WTC11 (cell line): ENCODE data around the gene SEZ6L. TPM values are rescaled to one million over a fixed set of nuclear protein-coding genes. Genes with fewer than 3 reads are reported as not detected.

Source experiments
- ATAC-seq: fragments of 200-7000 bp; cut with Tn5 transposase; 2 replicates; pipeline ENCODE4 v1.10.0; 2021; ENCODE audit warnings: mild to moderate bottlenecking, moderate library complexity
- CTCF ChIA-PET: fragments of 300-600 bp; sonication (Branson Sonifier 250); formaldehyde crosslinking; loops from one replicate; lab custom pipeline; 2021; ENCODE audit warnings: antibody characterized with exemption; lab: Charles Lee
- POLR2A ChIA-PET: fragments of 350-600 bp; sonication (Branson Sonifier 250); formaldehyde crosslinking; loops from one replicate; lab custom pipeline; 2021; ENCODE audit warnings: antibody characterized with exemption; lab: Charles Lee
- DNase-seq: peaks from one replicate; pipeline ENCODE4 v3.0.0; 2021; ENCODE audit warnings: low spot score
- H3K27ac Mint-ChIP-seq: 2 replicates; pipeline ENCODE4 v1.8.0; 2021; ENCODE audit warnings: mixed read lengths
- H3K27me3 Mint-ChIP-seq: 2 replicates; pipeline ENCODE4 v1.8.0; 2021; ENCODE audit warnings: low read depth, mild to moderate bottlenecking, moderate library complexity, mixed read lengths
- H3K36me3 Mint-ChIP-seq: 2 replicates; pipeline ENCODE4 v1.8.0; 2021; ENCODE audit warnings: mixed read lengths
- H3K4me1 Mint-ChIP-seq: 2 replicates; pipeline ENCODE4 v1.8.0; 2022; ENCODE audit warnings: mixed read lengths
- H3K4me3 Mint-ChIP-seq: 2 replicates; pipeline ENCODE4 v1.8.0; 2021; ENCODE audit warnings: mild to moderate bottlenecking, moderate library complexity, mixed read lengths
- H3K9me3 Mint-ChIP-seq: 2 replicates; pipeline ENCODE4 v1.8.0; 2021; ENCODE audit warnings: mixed read lengths
- ARID4B ChIP-seq: sonication (generic); formaldehyde crosslinking; IDR thresholded peaks from 2 replicates; pipeline ENCODE4 v1.8.0; 2023; ENCODE audit warnings: missing genetic modification reagents, mild to moderate bottlenecking, borderline replicate concordance
- ATF3 ChIP-seq: sonication (generic); formaldehyde crosslinking; conservative IDR thresholded peaks from 2 replicates; pipeline ENCODE4 v1.8.1; 2022; ENCODE audit warnings: mild to moderate bottlenecking, missing genetic modification reagents
- ATF6 ChIP-seq: sonication (generic); formaldehyde crosslinking; IDR thresholded peaks from 2 replicates; pipeline ENCODE4 v1.8.1; 2023; ENCODE audit warnings: mild to moderate bottlenecking, missing genetic modification reagents
- E2F1 ChIP-seq: sonication (generic); formaldehyde crosslinking; IDR thresholded peaks from 2 replicates; pipeline ENCODE4 v1.8.0; 2022; ENCODE audit warnings: mild to moderate bottlenecking, missing genetic modification reagents
- ELF4 ChIP-seq: sonication (generic); formaldehyde crosslinking; IDR thresholded peaks from 2 replicates; pipeline ENCODE4 v1.8.1; 2022; ENCODE audit warnings: low read depth, mild to moderate bottlenecking, moderate library complexity, missing genetic modification reagents
- FOXJ3 ChIP-seq: sonication (generic); formaldehyde crosslinking; IDR thresholded peaks from 2 replicates; pipeline ENCODE4 v1.9.0; 2021; ENCODE audit warnings: missing genetic modification reagents, mild to moderate bottlenecking, borderline replicate concordance
- GTF2I ChIP-seq: fragments of 250-450 bp; sonication (Bioruptor Pico); conservative IDR thresholded peaks from 2 replicates; pipeline ENCODE4 v1.4.0; 2021; ENCODE audit warnings: mild to moderate bottlenecking
- MYBL2 ChIP-seq: sonication (generic); formaldehyde crosslinking; IDR thresholded peaks from 2 replicates; pipeline ENCODE4 v1.8.1; 2023; ENCODE audit warnings: mild to moderate bottlenecking, moderate library complexity, missing genetic modification reagents
- NFATC4 ChIP-seq: fragments of 250-450 bp; sonication (Bioruptor Pico); IDR thresholded peaks from 2 replicates; pipeline ENCODE4 v1.9.0; 2021; ENCODE audit warnings: mild to moderate bottlenecking
- NFE2L1 ChIP-seq: sonication (generic); formaldehyde crosslinking; IDR thresholded peaks from 2 replicates; pipeline ENCODE4 v1.8.1; 2023; ENCODE audit warnings: missing genetic modification reagents
- OVOL2 ChIP-seq: fragments of 250-450 bp; sonication (Bioruptor Pico); IDR thresholded peaks from 2 replicates; pipeline ENCODE4 v1.9.0; 2021; ENCODE audit warnings: mild to moderate bottlenecking, borderline replicate concordance
- SMAD4 ChIP-seq: sonication (generic); formaldehyde crosslinking; IDR thresholded peaks from 2 replicates; pipeline ENCODE4 v1.8.0; 2022; ENCODE audit warnings: mild to moderate bottlenecking, missing genetic modification reagents
- TEAD1 ChIP-seq: sonication (generic); formaldehyde crosslinking; IDR thresholded peaks from 2 replicates; pipeline ENCODE4 v1.8.0; 2022; ENCODE audit warnings: mild to moderate bottlenecking, missing genetic modification reagents
- USF2 ChIP-seq: sonication (generic); formaldehyde crosslinking; IDR thresholded peaks from 2 replicates; pipeline ENCODE4 v1.8.1; 2023; ENCODE audit warnings: mild to moderate bottlenecking, missing genetic modification reagents, moderate library complexity
- ZNF121 ChIP-seq: sonication (generic); formaldehyde crosslinking; IDR thresholded peaks from 2 replicates; pipeline ENCODE4 v1.8.0; 2023; ENCODE audit warnings: missing genetic modification reagents
- ZNF263 ChIP-seq: sonication (generic); formaldehyde crosslinking; IDR thresholded peaks from 2 replicates; pipeline ENCODE4 v1.8.1; 2022; ENCODE audit warnings: low read depth, mild to moderate bottlenecking, moderate library complexity, missing genetic modification reagents
- ZNF425 ChIP-seq: fragments of 250-450 bp; sonication (Bioruptor Pico); conservative IDR thresholded peaks from 2 replicates; pipeline ENCODE4 v1.9.0; 2021; ENCODE audit warnings: mild to moderate bottlenecking
- total RNA-seq: library from RNA; stranded (reverse); gene quantifications from 3 replicates; pipeline ENCODE4 v1.2.3, GENCODE V29; 2021

The SEZ6L gene
- total RNA-seq, 1 experiment from 2014 or later = 0.57 TPM

GRCh38 chr22:26374391-26375026 is 205.2 kb downstream of the SEZ6L start:
- Mint-ChIP-seq H3K9me3 (peaks cover 14% of the 10 kb centered on the region), H3K27me3 (peaks cover 29% of the 10 kb centered on the region), H3K36me3 (no peaks in the 10 kb centered on the region), H3K4me3 (no peak overlapping the region), H3K27ac (no peak overlapping the region), H3K4me1 (peaks cover 21% of the 10 kb centered on the region)
- TF ChIP-seq SMAD4 (CRISPR knock-in tag) = no peak
- TF ChIP-seq ZNF263 = no peak
- TF ChIP-seq GTF2I (CRISPR knock-in tag) = no peak
- no peak for TF ChIP-seq NFE2L1 (CRISPR knock-in tag)
- TF ChIP-seq USF2 = no peak
- TF ChIP-seq FOXJ3 (CRISPR knock-in tag) = no peak
- TF ChIP-seq ZNF121 = no peak
- no peak for TF ChIP-seq ATF3 (CRISPR knock-in tag)
- TF ChIP-seq MYBL2 (CRISPR knock-in tag) = no peak
- no peak for TF ChIP-seq E2F1
- ChIA-PET POLR2A (no interaction called here), CTCF (interaction anchor here (0.8 to 1.9 kb wide), 6 partner anchors 10 to 202 kb away, joined by 3 to 15 read pairs (median 4); no protein-coding TSS in a partner anchor)
- DNase-seq (no peak), ATAC-seq (0 out of 2 replicates have a peak, but pooled peaks have one; percentile 21)

- Mint-ChIP-seq H3K4me1 (peaks cover 21% of the 10 kb centered on the region), H3K27me3 (peaks cover 36% of the 10 kb centered on the region), H3K9me3 (peaks cover 18% of the 10 kb centered on the region), H3K36me3 (no peaks in the 10 kb centered on the region), H3K4me3 (peak overlapping the region; percentile 57)
- POLR2A ChIA-PET = no interaction called here
- DNase-seq = no peak
- ATAC-seq = peak; percentile 89
- TF ChIP-seq ELF4 (CRISPR knock-in tag) (no peak), NFATC4 (no peak)
- TF ChIP-seq, all 79 proteins: peak for 0
- CTCF ChIA-PET = interaction anchor here (0.7 to 3.2 kb wide), 11 partner anchors 9 to 84 kb away, joined by 3 to 51 read pairs (median 5); partner anchors contain the start of gene ASPHD2
- no peak overlapping the region; the same call in 1 of the 2 replicates for H3K27ac Mint-ChIP-seq
These were observed 208.0 kb downstream of the SEZ6L start for GRCh38 chr22:26377170-26377830.

GRCh38 chr22:26380072-26380830 is 211.0 kb downstream of the SEZ6L start:
- CTCF ChIA-PET = interaction anchor here (3.2 kb wide), 1 partner anchor 14 kb away, joined by 51 read pairs; no protein-coding TSS in a partner anchor
- TF ChIP-seq E2F1 = no peak
- no peak for TF ChIP-seq OVOL2
- no peak for TF ChIP-seq ZNF425 (CRISPR knock-in tag)
- no peak for TF ChIP-seq ARID4B
- TF ChIP-seq TEAD1 (CRISPR knock-in tag) = no peak
- no peak for TF ChIP-seq ATF6

More at GRCh38 chr22:26380072-26380830, 211.0 kb downstream of the SEZ6L start:
- H3K4me3 Mint-ChIP-seq = no peak overlapping the region
- peaks cover 16% of the 10 kb centered on the region for H3K4me1 Mint-ChIP-seq
- H3K27ac Mint-ChIP-seq = no peak overlapping the region
- H3K36me3 Mint-ChIP-seq = no peaks in the 10 kb centered on the region
- ATAC-seq = no peak
- H3K27me3 Mint-ChIP-seq = peaks cover 31% of the 10 kb centered on the region
- no peak for DNase-seq
- POLR2A ChIA-PET = no interaction called here
- H3K9me3 Mint-ChIP-seq = peaks cover 18% of the 10 kb centered on the region
